ENCODE data around the gene PDGFA.

DNA sequence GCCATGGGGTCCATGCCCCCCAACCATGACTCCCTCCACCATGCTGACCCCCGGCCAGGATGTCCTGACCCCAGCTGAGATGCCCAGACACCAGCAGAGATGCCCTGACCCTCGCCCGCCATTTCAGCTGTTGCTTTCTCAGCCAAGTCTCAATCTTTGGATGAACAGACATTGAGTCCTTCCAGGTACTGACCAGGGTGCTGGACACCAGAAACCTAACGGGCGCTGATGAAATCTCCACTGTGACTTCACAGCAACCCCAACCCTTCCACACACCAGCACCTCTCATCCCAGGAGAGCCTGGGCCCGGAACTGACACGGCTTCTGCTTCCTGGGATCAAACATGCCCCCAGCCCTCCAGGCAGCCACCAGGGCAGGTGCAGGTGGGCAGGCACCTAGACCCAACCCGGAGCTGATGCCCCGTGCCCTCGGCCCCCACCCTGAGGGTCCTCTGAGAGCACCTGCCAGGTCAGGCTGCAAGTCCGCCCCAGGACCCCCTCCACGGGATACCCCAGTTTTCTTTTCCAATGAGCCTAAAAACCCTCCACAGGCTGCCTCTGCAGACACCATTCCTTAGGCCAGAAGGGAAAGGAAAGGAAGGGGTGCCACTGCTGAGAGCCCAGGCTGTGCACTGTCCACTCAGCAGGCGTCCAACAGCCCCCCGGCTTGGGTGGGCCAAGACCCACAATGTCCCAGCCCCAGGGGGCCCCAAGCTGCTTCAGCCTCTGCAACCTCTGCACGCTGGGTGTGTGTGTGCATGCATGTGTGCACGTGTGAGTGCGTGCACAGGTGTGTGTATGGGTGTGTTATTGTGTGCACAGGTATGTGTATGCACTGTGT is 43.4 kb upstream of the PDGFA start:
- TF ChIP-seq, protein P1, sequence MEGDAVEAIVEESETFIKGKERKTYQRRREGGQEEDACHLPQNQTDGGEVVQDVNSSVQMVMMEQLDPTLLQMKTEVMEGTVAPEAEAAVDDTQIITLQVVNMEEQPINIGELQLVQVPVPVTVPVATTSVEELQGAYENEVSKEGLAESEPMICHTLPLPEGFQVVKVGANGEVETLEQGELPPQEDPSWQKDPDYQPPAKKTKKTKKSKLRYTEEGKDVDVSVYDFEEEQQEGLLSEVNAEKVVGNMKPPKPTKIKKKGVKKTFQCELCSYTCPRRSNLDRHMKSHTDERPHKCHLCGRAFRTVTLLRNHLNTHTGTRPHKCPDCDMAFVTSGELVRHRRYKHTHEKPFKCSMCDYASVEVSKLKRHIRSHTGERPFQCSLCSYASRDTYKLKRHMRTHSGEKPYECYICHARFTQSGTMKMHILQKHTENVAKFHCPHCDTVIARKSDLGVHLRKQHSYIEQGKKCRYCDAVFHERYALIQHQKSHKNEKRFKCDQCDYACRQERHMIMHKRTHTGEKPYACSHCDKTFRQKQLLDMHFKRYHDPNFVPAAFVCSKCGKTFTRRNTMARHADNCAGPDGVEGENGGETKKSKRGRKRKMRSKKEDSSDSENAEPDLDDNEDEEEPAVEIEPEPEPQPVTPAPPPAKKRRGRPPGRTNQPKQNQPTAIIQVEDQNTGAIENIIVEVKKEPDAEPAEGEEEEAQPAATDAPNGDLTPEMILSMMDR (optimal IDR thresholded peaks at IDR 0.05 in 1 of 3, IDR thresholded peaks at IDR 0.05 in 1 of 3, conservative IDR thresholded peaks at IDR 0.05 in 1 of 3; ENCODE audit: extremely low read depth in 1 of 3, insufficient read depth in 2 of 3, low read length in 3 of 3): no peak
- no peak for TF ChIP-seq EZH2 (IDR thresholded peaks at IDR 0.05; ENCODE audit: low read length)
